Upper lobe of left lung (tissue), 4 donors: ENCODE data around the gene VENTX.

Experiments used
- POLR2AphosphoS5 ChIP-seq, 2 donors: sonication (generic); formaldehyde crosslinking; IDR thresholded peaks; one replicate each; pipeline ENCODE4 v1.5.1; 2017; ENCODE audit warnings: antibody characterized with exemption in 2 of 2
- TF ChIP-seq, protein P1 (sequence below), 6 experiments: fragments of 450-650 bp in 4 of 6; fragments of 200-600 bp in 2 of 6; sonication (generic) in 2 of 6; IDR thresholded peaks; one replicate each; pipeline ENCODE4 v1.5.1; 2016 to 2019; ENCODE audit warnings: antibody characterized with exemption in 6 of 6

DNA sequence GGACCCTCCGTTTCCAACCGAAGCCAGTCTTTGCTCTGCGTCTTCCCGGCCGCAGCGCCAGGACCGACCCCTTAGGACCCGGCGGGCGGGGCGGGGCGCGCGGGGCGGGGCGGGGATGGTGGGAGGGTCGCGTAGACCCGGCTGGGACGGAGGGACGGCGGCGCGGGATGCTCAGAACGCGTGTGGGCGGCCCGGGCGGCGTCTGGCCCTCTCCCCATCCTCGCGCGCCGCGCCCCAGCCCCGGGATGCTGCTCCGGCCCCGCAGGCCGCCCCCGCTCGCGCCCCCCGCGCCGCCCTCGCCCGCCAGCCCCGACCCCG lies 7.7 kb upstream of the VENTX start, which contains the start of gene UTF1:
- TF ChIP-seq, protein P1, sequence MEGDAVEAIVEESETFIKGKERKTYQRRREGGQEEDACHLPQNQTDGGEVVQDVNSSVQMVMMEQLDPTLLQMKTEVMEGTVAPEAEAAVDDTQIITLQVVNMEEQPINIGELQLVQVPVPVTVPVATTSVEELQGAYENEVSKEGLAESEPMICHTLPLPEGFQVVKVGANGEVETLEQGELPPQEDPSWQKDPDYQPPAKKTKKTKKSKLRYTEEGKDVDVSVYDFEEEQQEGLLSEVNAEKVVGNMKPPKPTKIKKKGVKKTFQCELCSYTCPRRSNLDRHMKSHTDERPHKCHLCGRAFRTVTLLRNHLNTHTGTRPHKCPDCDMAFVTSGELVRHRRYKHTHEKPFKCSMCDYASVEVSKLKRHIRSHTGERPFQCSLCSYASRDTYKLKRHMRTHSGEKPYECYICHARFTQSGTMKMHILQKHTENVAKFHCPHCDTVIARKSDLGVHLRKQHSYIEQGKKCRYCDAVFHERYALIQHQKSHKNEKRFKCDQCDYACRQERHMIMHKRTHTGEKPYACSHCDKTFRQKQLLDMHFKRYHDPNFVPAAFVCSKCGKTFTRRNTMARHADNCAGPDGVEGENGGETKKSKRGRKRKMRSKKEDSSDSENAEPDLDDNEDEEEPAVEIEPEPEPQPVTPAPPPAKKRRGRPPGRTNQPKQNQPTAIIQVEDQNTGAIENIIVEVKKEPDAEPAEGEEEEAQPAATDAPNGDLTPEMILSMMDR (IDR thresholded peaks at IDR 0.05) = no peak
- TF ChIP-seq POLR2AphosphoS5 (IDR thresholded peaks at IDR 0.05) = no peak
